Karpas-422 (cell line): ENCODE results near the gene FLII. TPM values are rescaled to one million over a fixed set of nuclear protein-coding genes. Genes with fewer than 3 reads are reported as not detected.
"Not testable (repeated sequence)": the region's sequence is repeated elsewhere in the genome, so short reads cannot be mapped to it uniquely, and the experiment has no call there.

ENCODE experiments used
- DNase-seq: peaks from one replicate; pipeline ENCODE4 v3.0.0-alpha.2; 2015
- H2AFZ ChIP-seq: fragments of 200-600 bp; sonication (generic); 2 replicates; pipeline ENCODE4 v1.6.1; 2014; ENCODE audit warnings: antibody characterized with exemption, low read length, mixed read lengths
- H3K27ac ChIP-seq: fragments of 200-600 bp; sonication (generic); 2 replicates; pipeline ENCODE4 v1.5.1; 2014; ENCODE audit warnings: mild to moderate bottlenecking, low read length, moderate library complexity
- H3K27me3 ChIP-seq: fragments of 200-600 bp; sonication (generic); 2 replicates; pipeline ENCODE4 v1.6.1; 2014; ENCODE audit warnings: low read length, mixed read lengths
- H3K36me3 ChIP-seq: fragments of 200-600 bp; sonication (generic); 2 replicates; pipeline ENCODE4 v1.6.1; 2014; ENCODE audit warnings: low read length, mixed read lengths; ENCODE audit not compliant: insufficient read depth
- H3K4me1 ChIP-seq: fragments of 200-600 bp; sonication (generic); 2 replicates; pipeline ENCODE4 v1.6.1; 2014; ENCODE audit warnings: mild to moderate bottlenecking, low read length, mixed read lengths
- H3K4me2 ChIP-seq: fragments of 200-600 bp; sonication (generic); 2 replicates; pipeline ENCODE4 v1.6.1; 2014; ENCODE audit warnings: low read length, low read depth, mild to moderate bottlenecking; ENCODE audit not compliant: poor library complexity, severe bottlenecking
- H3K4me3 ChIP-seq: fragments of 200-600 bp; sonication (generic); 2 replicates; pipeline ENCODE4 v1.5.1; 2014; ENCODE audit warnings: mild to moderate bottlenecking, antibody characterized with exemption, low read length, mixed read lengths
- H3K79me2 ChIP-seq: fragments of 200-600 bp; sonication (generic); 2 replicates; pipeline ENCODE4 v1.6.1; 2014; ENCODE audit warnings: mild to moderate bottlenecking, low read length, mixed read lengths
- H3K9ac ChIP-seq: fragments of 200-600 bp; sonication (generic); 2 replicates; pipeline ENCODE4 v1.6.0; 2014; ENCODE audit warnings: low read length
- H3K9me2 ChIP-seq: fragments of 200-600 bp; sonication (generic), shearing (Covaris generic); replicated peaks from 2 replicates; pipeline ENCODE4 v1.6.0; 2014; ENCODE audit warnings: mild to moderate bottlenecking, low read length, moderate library complexity; ENCODE audit not compliant: insufficient read depth
- H3K9me3 ChIP-seq: fragments of 300-700, 200-600 bp; sonication (generic); 2 replicates; pipeline ENCODE4 v1.6.1; 2014; ENCODE audit warnings: low read length, mixed read lengths
- H4K20me1 ChIP-seq: fragments of 200-600 bp; sonication (generic); 2 replicates; pipeline ENCODE4 v1.6.1; 2014; ENCODE audit warnings: mild to moderate bottlenecking, antibody characterized with exemption, low read length, low read depth; ENCODE audit not compliant: insufficient read depth
- total RNA-seq: library from RNA; depleted of rRNA; stranded (reverse); fragments of >200 nt; shearing (Covaris generic); gene quantifications from 2 replicates; pipeline ENCODE4 v1.2.3, GENCODE V29; 2014; ENCODE audit warnings: low replicate concordance; rRNA removed

FLII gene
- total RNA-seq = 128 and 166 TPM in 2 replicates

DNA sequence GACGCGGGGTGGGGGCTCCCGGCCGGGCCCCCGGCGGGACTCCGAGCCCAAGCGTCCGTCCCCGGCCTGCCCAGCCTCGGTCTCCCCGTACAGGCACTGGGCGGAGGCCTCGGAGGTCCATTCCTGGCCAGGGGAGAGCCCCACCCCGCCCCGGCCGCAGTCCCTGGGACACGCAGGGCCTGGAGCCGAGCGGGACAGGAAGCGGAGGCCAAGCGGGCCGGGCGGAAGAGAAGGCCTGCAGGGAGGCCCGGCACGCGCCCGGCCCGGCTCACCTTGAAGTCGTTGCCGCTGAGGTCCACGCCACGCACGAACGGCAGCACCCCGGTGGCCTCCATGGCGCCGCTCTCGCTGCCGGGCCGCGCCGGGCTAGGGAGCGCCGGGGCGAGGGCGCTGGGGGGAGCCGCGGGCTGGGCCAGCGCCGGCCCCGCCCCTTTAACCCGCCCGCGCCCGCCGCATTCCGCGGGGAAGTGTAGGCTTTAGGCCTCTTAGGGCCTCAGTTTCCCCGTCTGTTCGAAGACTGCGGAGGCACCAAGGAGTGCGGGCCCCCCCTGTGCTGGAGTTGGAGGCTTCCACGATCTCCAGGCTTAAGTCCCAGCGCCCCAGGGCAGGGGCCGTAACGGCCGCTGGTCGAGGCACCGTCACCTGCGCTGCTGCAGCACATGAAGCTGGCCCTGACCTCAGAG lies at the start of gene FLII:
FLII (minus strand) TSS at position 383 of the 683 bp plus-strand sequence; CDS start at position 335, 48 bp downstream.
- Histone ChIP-seq H3K9me2 (no peaks in the 10 kb centered on the region), H3K4me3 (peak within 1 kb of the TSS; percentile 83), H3K79me2 (peaks cover 29% of the 10 kb centered on the region), H3K4me2 (peak within 1 kb of the TSS; percentile 86), H3K9ac (peak within 1 kb of the TSS; percentile 94), H4K20me1 (peaks cover 9% of the 10 kb centered on the region; the same call in 1 of the 2 replicates), H3K27ac (peak within 1 kb of the TSS; percentile 55), H2AFZ (peak within 1 kb of the TSS; percentile 100), H3K36me3 (peaks cover 6% of the 10 kb centered on the region; the same call in 1 of the 2 replicates), H3K9me3 (no peaks in the 10 kb centered on the region), H3K4me1 (peaks cover 35% of the 10 kb centered on the region), H3K27me3 (no peaks in the 10 kb centered on the region)
- peak; percentile 76 for DNase-seq

GRCh38 chr17:18303206-18303605 lies 44.7 kb upstream of the FLII start:
- H3K79me2 ChIP-seq = peaks cover 10% of the 10 kb centered on the region
- H3K36me3 ChIP-seq = peaks cover 49% of the 10 kb centered on the region
- not testable (repeated sequence) for H3K9ac ChIP-seq, H3K27ac ChIP-seq, H4K20me1 ChIP-seq, H3K4me1 ChIP-seq, H2AFZ ChIP-seq, H3K4me3 ChIP-seq, H3K9me2 ChIP-seq, H3K9me3 ChIP-seq, H3K4me2 ChIP-seq, DNase-seq, H3K27me3 ChIP-seq

DNA sequence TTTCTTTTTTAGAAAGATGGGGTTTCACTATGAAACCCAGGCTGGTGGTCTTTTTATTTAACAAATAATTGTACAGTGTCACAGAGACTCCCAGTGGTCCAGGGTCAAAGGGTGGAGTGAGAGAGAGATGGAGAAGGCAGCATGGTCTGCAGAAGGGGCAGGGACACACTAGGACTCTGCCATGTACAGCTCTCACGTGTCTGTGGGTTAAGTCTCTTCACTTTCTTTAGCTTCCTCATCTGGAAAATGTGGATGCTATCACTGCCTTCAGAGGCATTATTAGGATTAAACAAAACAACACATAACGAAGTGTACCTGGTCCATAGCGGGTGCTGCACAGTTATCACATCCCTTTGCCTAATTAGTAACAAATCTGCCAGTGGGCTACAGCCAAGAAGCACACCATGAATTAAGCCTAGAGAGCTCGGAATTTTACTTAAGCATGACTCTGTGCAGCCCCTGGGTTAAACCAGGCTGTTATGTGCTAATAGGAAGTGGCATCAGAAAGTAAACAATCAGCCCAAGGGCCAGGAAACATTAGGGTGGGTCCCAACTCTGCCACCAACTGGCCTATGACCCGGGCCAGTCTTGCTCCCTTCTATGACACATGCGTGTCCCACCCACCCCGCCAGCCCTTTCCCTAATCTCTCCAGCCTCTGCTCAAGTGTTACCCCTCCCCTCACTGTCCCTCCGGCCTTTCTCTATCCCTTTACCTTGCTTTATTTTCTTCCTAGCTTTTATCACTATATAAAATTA lies 42.4 kb upstream of the FLII start:
- Histone ChIP-seq H3K4me2 (no peak overlapping the region), H3K79me2 (peaks cover 9% of the 10 kb centered on the region; the same call in 1 of the 2 replicates), H3K9me3 (no peaks in the 10 kb centered on the region), H4K20me1 (no peaks in the 10 kb centered on the region), H3K36me3 (peaks cover 44% of the 10 kb centered on the region; the same call in 1 of the 2 replicates), H3K27ac (no peak overlapping the region), H3K4me1 (no peaks in the 10 kb centered on the region; the same call in 1 of the 2 replicates), H3K9ac (no peak overlapping the region), H3K9me2 (no peaks in the 10 kb centered on the region), H2AFZ (no peak overlapping the region), H3K4me3 (no peak overlapping the region), H3K27me3 (no peaks in the 10 kb centered on the region)
- no peak for DNase-seq

GRCh38 chr17:18298061-18298460 lies 39.5 kb upstream of the FLII start:
- H3K27ac ChIP-seq = not testable (repeated sequence)

DNA sequence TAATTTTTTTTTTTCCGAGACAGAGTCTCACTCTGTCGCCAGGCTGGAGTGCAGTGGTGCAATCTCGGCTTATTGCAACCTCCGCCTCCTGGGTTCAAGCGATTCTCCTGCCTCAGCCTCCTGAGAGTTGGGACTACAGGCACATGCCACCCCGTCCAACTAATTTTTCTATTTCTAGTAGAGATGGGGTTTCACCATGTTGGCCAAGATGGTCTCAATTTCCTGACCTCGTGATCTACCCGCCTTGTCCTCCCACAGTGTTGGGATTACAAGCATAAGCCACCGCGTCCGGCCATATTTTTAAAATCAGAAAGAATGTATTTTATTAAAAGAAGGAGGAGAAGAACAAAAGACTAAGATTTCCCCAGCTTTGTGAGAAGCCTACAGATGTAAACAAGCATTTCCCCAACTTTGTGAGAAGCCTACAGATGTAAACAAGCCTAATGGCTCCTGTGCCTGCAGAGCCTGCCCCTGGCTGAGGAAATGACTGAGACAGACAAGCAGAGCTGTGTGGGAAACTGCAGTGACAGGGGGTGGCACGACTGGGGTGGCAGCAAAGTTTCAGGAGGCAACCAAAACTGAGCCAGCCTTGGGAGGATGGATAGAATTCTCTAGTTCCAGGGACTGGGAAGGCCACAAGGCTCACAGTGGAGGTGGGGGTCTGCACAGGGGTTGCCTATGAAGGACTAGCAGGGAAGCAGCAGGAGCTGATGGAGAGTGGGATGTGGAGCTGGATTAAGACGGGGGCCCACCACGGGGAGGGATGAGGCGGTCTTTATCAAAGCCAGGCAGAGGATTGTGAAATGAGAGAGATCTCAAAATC lies 33.4 kb upstream of the FLII start:
- no peak for DNase-seq
- no peaks in the 10 kb centered on the region for H3K4me1 ChIP-seq
- no peak overlapping the region for H2AFZ ChIP-seq
- H3K9ac ChIP-seq = no peak overlapping the region
- H4K20me1 ChIP-seq = no peaks in the 10 kb centered on the region
- no peaks in the 10 kb centered on the region for H3K79me2 ChIP-seq
- H3K27me3 ChIP-seq = no peaks in the 10 kb centered on the region
- H3K36me3 ChIP-seq = peaks cover 38% of the 10 kb centered on the region
- no peaks in the 10 kb centered on the region for H3K9me2 ChIP-seq
- no peak overlapping the region for H3K4me2 ChIP-seq
- no peaks in the 10 kb centered on the region for H3K9me3 ChIP-seq
- H3K4me3 ChIP-seq = no peak overlapping the region
- H3K27ac ChIP-seq = no peak overlapping the region

More at GRCh38 chr17:18298061-18298460, 39.5 kb upstream of the FLII start:
- not testable (repeated sequence) for H3K4me3 ChIP-seq, H3K27me3 ChIP-seq, H3K9me3 ChIP-seq, H2AFZ ChIP-seq, H3K79me2 ChIP-seq, H3K9me2 ChIP-seq, H3K4me2 ChIP-seq, DNase-seq, H4K20me1 ChIP-seq, H3K4me1 ChIP-seq, H3K9ac ChIP-seq
- H3K36me3 ChIP-seq = peaks cover 40% of the 10 kb centered on the region; the same call in 1 of the 2 replicates

GRCh38 chr17:18285296-18285695 lies 26.8 kb upstream of the FLII start:
- Histone ChIP-seq H3K9me2 (no peaks in the 10 kb centered on the region), H3K9me3 (no peaks in the 10 kb centered on the region), H3K27ac (no peak overlapping the region), H2AFZ (no peak overlapping the region), H3K79me2 (no peaks in the 10 kb centered on the region), H4K20me1 (no peaks in the 10 kb centered on the region), H3K36me3 (peaks cover 42% of the 10 kb centered on the region), H3K9ac (no peak overlapping the region), H3K4me3 (no peak overlapping the region), H3K4me1 (no peaks in the 10 kb centered on the region), H3K27me3 (no peaks in the 10 kb centered on the region), H3K4me2 (no peak overlapping the region)
- no peak for DNase-seq

DNA sequence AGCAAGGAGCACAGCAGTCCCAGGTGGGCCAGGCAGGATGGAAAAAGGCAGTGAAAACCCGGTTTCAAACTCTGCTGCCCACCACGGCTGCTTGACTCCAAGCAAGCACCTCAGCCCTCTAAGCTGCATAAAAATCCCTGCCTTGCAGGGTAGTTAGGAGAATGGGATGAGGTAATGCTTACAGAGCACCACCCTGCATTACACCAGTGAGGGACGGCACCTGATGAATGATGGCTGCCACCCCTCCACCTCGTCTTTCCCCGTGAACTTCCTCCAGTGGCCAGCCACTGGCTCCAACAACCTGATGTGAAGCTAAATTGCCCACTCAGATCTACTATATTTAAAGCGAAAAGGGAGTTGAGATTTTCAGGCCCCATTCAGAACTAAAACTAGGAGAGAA lies 23.2 kb upstream of the FLII start:
- Histone ChIP-seq H3K4me3 (no peak overlapping the region), H3K36me3 (peaks cover 36% of the 10 kb centered on the region), H3K9me3 (no peaks in the 10 kb centered on the region), H3K9me2 (no peaks in the 10 kb centered on the region), H3K4me2 (no peak overlapping the region), H3K4me1 (no peaks in the 10 kb centered on the region), H4K20me1 (no peaks in the 10 kb centered on the region), H3K27ac (no peak overlapping the region), H3K9ac (no peak overlapping the region), H2AFZ (no peak overlapping the region), H3K79me2 (no peaks in the 10 kb centered on the region), H3K27me3 (no peaks in the 10 kb centered on the region)
- no peak for DNase-seq
